ENCODE data around the gene CITED1.

DNA sequence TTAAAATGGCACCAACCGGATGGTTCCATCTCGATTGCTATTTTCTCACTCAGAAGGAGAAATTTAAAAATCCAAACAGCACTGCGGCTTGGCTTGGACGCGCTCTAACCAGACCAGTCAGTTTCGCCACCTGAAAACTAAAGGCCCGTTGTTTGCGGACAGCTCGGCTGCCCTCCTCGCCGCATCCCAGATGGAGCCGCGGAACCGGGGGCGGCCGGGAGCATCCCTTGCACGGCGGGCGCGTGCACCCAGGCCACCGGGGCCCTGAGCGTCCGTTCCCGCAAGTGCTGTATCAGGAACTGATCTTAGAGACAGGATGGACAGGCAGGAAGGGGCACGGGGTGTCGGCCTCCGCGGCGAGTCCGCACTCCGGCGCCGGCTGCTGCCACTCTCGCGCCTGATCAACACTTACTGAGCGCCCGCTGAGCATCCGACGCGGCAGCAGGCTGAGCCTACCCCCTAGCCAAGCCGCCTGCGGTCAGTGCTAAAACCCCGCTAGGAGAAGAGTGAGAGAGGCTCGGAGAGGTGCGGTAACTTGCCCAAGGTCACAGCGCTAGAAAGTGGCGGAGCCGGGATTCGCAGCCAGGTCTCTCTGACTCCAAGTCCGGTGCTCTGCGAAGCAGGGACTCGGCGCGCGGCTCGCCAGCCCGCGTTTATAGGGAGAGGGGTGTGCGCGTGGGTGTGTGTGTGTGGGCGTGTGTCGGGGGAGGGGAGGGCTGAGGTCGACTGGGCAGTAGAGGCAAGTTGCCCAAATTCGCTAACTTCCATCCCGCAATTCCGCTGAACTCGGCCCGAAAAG is at the start of gene CITED1:
- TF ChIP-seq POLR2A (IDR thresholded peaks at IDR 0.05; ENCODE audit: low read depth, low read length): no peak
- TF ChIP-seq, protein P1, sequence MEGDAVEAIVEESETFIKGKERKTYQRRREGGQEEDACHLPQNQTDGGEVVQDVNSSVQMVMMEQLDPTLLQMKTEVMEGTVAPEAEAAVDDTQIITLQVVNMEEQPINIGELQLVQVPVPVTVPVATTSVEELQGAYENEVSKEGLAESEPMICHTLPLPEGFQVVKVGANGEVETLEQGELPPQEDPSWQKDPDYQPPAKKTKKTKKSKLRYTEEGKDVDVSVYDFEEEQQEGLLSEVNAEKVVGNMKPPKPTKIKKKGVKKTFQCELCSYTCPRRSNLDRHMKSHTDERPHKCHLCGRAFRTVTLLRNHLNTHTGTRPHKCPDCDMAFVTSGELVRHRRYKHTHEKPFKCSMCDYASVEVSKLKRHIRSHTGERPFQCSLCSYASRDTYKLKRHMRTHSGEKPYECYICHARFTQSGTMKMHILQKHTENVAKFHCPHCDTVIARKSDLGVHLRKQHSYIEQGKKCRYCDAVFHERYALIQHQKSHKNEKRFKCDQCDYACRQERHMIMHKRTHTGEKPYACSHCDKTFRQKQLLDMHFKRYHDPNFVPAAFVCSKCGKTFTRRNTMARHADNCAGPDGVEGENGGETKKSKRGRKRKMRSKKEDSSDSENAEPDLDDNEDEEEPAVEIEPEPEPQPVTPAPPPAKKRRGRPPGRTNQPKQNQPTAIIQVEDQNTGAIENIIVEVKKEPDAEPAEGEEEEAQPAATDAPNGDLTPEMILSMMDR (IDR thresholded peaks at IDR 0.05; ENCODE audit: extremely low read depth in 1 of 2, insufficient read depth in 1 of 2, low read depth in 1 of 2, low read length in 2 of 2): no peak
- TF ChIP-seq JUN (IDR thresholded peaks at IDR 0.05; ENCODE audit: borderline replicate concordance, insufficient read depth, insufficient read length, low read depth): no peak
- no peak for TF ChIP-seq POLR2AphosphoS5 (IDR thresholded peaks at IDR 0.05; ENCODE audit: insufficient read depth, low read depth, low read length)
- peak; percentile 83 for TF ChIP-seq EZH2 (IDR thresholded peaks at IDR 0.05; ENCODE audit: borderline replicate concordance, low read depth, low read length, severe bottlenecking)
- TF ChIP-seq, protein P2, sequence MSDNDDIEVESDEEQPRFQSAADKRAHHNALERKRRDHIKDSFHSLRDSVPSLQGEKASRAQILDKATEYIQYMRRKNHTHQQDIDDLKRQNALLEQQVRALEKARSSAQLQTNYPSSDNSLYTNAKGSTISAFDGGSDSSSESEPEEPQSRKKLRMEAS (IDR thresholded peaks at IDR 0.05; ENCODE audit: insufficient read depth, insufficient read length): no peak
